Neuronal stem cell (in vitro differentiated cells): ENCODE measurements around the gene TMEM223.
"Not testable (repeated sequence)": the region's sequence is repeated elsewhere in the genome, so short reads cannot be mapped to it uniquely, and the experiment has no call there.

Experiments used
- DNase-seq: peaks from one replicate; pipeline ENCODE4 v3.0.0-alpha.2; 2013; ENCODE audit warnings: low spot score
- H2AFZ ChIP-seq: one replicate; pipeline ENCODE4 v1.6.1; 2013; ENCODE audit warnings: mild to moderate bottlenecking, low read length, inconsistent platforms
- H2AK5ac ChIP-seq: 2 replicates; pipeline ENCODE4 v1.6.1; 2013; ENCODE audit warnings: low read depth, mild to moderate bottlenecking, inconsistent platforms, low read length, moderate library complexity, mixed read lengths
- H2BK120ac ChIP-seq: 2 replicates; pipeline ENCODE4 v1.6.1; 2013; ENCODE audit warnings: low read depth, mild to moderate bottlenecking, inconsistent platforms, low read length, moderate library complexity, mixed read lengths
- H2BK12ac ChIP-seq: one replicate; pipeline ENCODE4 v1.6.1; 2013; ENCODE audit warnings: low read length, inconsistent platforms
- H2BK15ac ChIP-seq: 2 replicates; pipeline ENCODE4 v1.6.1; 2013; ENCODE audit warnings: mild to moderate bottlenecking, low read length, inconsistent platforms, mixed read lengths
- H2BK5ac ChIP-seq: one replicate; pipeline ENCODE4 v1.6.1; 2013; ENCODE audit warnings: inconsistent platforms, mild to moderate bottlenecking, low read length, moderate library complexity
- H3K14ac ChIP-seq: one replicate; pipeline ENCODE4 v1.6.1; 2013; ENCODE audit warnings: low read length, inconsistent platforms
- H3K18ac ChIP-seq: 2 replicates; pipeline ENCODE4 v1.6.1; 2013; ENCODE audit warnings: low read length, inconsistent platforms
- H3K23ac ChIP-seq: 2 replicates; pipeline ENCODE4 v1.6.1; 2013; ENCODE audit warnings: low read depth, mild to moderate bottlenecking, mixed read lengths, low read length, inconsistent platforms; ENCODE audit not compliant: poor library complexity
- H3K27ac ChIP-seq: replicated peaks from 3 replicates; pipeline ENCODE4 v1.5.1; 2013; ENCODE audit warnings: low read length, inconsistent platforms
- H3K27me3 ChIP-seq, 3 experiments: 2 replicates each; pipeline ENCODE4 v1.6.1; 2013; ENCODE audit warnings: low read length in 3 of 3, mild to moderate bottlenecking in 2 of 3, inconsistent platforms in 1 of 3, low read depth in 1 of 3, mixed read lengths in 1 of 3, moderate library complexity in 1 of 3; ENCODE audit not compliant: control insufficient read depth in 3 of 3, insufficient read depth in 3 of 3
- H3K36me3 ChIP-seq, 2 donors: replicated peaks in 1 of 2; 2 replicates each; pipeline ENCODE4 v1.6.1; 2013; ENCODE audit warnings: low read length in 2 of 2; ENCODE audit not compliant: control insufficient read depth in 2 of 2, insufficient read depth in 2 of 2
- H3K4ac ChIP-seq: 2 replicates; pipeline ENCODE4 v1.6.1; 2013; ENCODE audit warnings: inconsistent platforms, mild to moderate bottlenecking, low read length, moderate library complexity
- H3K4me1 ChIP-seq, 2 donors: 1 replicate in 1 of 2; 2 replicates in 1 of 2; pipeline ENCODE4 v1.6.1; 2013; ENCODE audit warnings: low read length in 2 of 2, low read depth in 1 of 2; ENCODE audit not compliant: control insufficient read depth in 2 of 2, insufficient read depth in 1 of 2
- H3K4me2 ChIP-seq: one replicate; pipeline ENCODE4 v1.6.1; 2013; ENCODE audit warnings: mild to moderate bottlenecking, low read length, inconsistent platforms; ENCODE audit not compliant: insufficient read depth, poor library complexity, severe bottlenecking
- H3K4me3 ChIP-seq, 2 donors: 2 replicates each; pipeline ENCODE4 v1.5.1; 2013; ENCODE audit warnings: low read length in 2 of 2, mild to moderate bottlenecking in 2 of 2, inconsistent platforms in 1 of 2, moderate library complexity in 1 of 2
- H3K79me1 ChIP-seq: one replicate; pipeline ENCODE4 v1.6.1; 2013; ENCODE audit warnings: low read depth, mild to moderate bottlenecking, inconsistent platforms, low read length, moderate library complexity
- H3K9ac ChIP-seq: one replicate; pipeline ENCODE4 v1.6.1; 2013; ENCODE audit warnings: mild to moderate bottlenecking, low read depth, low read length, inconsistent platforms; ENCODE audit not compliant: poor library complexity
- H3K9me3 ChIP-seq, 2 donors: replicated peaks in 1 of 2; 2 replicates each; pipeline versions ENCODE3 to v1.6.1; 2013; ENCODE audit warnings: low read length in 2 of 2, mild to moderate bottlenecking in 2 of 2, inconsistent platforms in 1 of 2, low read depth in 1 of 2, mixed read lengths in 1 of 2, moderate library complexity in 1 of 2; ENCODE audit not compliant: control insufficient read depth in 2 of 2, insufficient read depth in 1 of 2
- H4K8ac ChIP-seq: one replicate; pipeline ENCODE4 v1.6.1; 2013; ENCODE audit warnings: low read depth, mild to moderate bottlenecking, inconsistent platforms, low read length, moderate library complexity
- H4K91ac ChIP-seq: one replicate; pipeline ENCODE4 v1.6.1; 2013; ENCODE audit warnings: low read length, low read depth, mild to moderate bottlenecking, inconsistent platforms; ENCODE audit not compliant: poor library complexity
- WGBS, 2 donors: extraction: QIAGEN DNeasy Blood & Tissue Kit; methylation state at CpG; one replicate each; pipeline ENCODE4 v1.1.7; 2013; ENCODE audit warnings: missing lambda C conversion rate in 2 of 2, mixed read lengths in 1 of 2; ENCODE audit not compliant: insufficient read length in 2 of 2, insufficient replicate concordance in 1 of 2; ENCODE audit errors: extremely low coverage in 2 of 2; 5-methylcytosine and 5-hydroxymethylcytosine counted together

TMEM223 gene

GRCh38 chr11:62830904-62831519 is 39.2 kb upstream of the TMEM223 start:
- peak overlapping the region; percentile 54 for H4K8ac ChIP-seq
- peak overlapping the region; percentile 92 for H3K9ac ChIP-seq
- no peaks in the 10 kb centered on the region for H3K9me3 ChIP-seq
- peak overlapping the region; percentile 70 to 95 for H3K4me3 ChIP-seq
- H3K27me3 ChIP-seq = no peaks in the 10 kb centered on the region
- H2BK5ac ChIP-seq = peak overlapping the region; percentile 79
- peaks cover 28 to 54% of the 10 kb centered on the region in 2 donors for H3K36me3 ChIP-seq
- H3K14ac ChIP-seq = no peak overlapping the region
- DNase-seq = no peak
- H2AFZ ChIP-seq = peak overlapping the region; percentile 97
- no CpG with 5 or more reads among the region's 33 CpGs for WGBS, 2 donors
- H2BK12ac ChIP-seq = no peak overlapping the region
- peak overlapping the region; percentile 82 for H3K4me2 ChIP-seq
- peak overlapping the region; percentile 92 for H3K23ac ChIP-seq
- peak overlapping the region; percentile 98 for H3K18ac ChIP-seq
- H3K4me1 ChIP-seq = peaks cover 3 to 7% of the 10 kb centered on the region in 2 donors
- no peak overlapping the region for H2BK120ac ChIP-seq
- peak overlapping the region; percentile 93 for H3K27ac ChIP-seq
- H4K91ac ChIP-seq = no peak overlapping the region
- peaks cover 7% of the 10 kb centered on the region for H3K79me1 ChIP-seq
- no peak overlapping the region for H2BK15ac ChIP-seq
- no peak overlapping the region for H2AK5ac ChIP-seq
- H3K4ac ChIP-seq = peak overlapping the region; percentile 42

- not testable (repeated sequence) for H2BK15ac ChIP-seq, H3K9ac ChIP-seq
- WGBS, 2 donors = no CpG with 5 or more reads among the region's 8 CpGs
Measured at GRCh38 chr11:62828130-62828529, 36.3 kb upstream of the TMEM223 start.

GRCh38 chr11:62823677-62824076 is 31.9 kb upstream of the TMEM223 start:
- no CpG with 5 or more reads among the region's 3 CpGs for WGBS, 2 donors
- H3K79me1 ChIP-seq = no peaks in the 10 kb centered on the region
- no peaks in the 10 kb centered on the region for H3K4me1 ChIP-seq
- no peaks in the 10 kb centered on the region for H3K9me3 ChIP-seq
- H2BK12ac ChIP-seq = no peak overlapping the region
- H3K4me3 ChIP-seq = no peak overlapping the region
- H2AK5ac ChIP-seq = no peak overlapping the region
- no peak overlapping the region for H3K23ac ChIP-seq
- no peak overlapping the region for H3K18ac ChIP-seq
- H2BK120ac ChIP-seq = no peak overlapping the region
- no peak overlapping the region for H4K91ac ChIP-seq
- H3K36me3 ChIP-seq = peaks cover 36 to 83% of the 10 kb centered on the region in 2 donors
- no peak overlapping the region for H3K4ac ChIP-seq
- H3K27me3 ChIP-seq = no peaks in the 10 kb centered on the region
- DNase-seq = no peak
- no peak overlapping the region for H2BK5ac ChIP-seq
- H2BK15ac ChIP-seq = no peak overlapping the region
- H3K14ac ChIP-seq = no peak overlapping the region
- no peak overlapping the region for H3K27ac ChIP-seq
- no peak overlapping the region for H3K4me2 ChIP-seq
- no peak overlapping the region for H2AFZ ChIP-seq
- H4K8ac ChIP-seq = no peak overlapping the region
- H3K9ac ChIP-seq = no peak overlapping the region

More at GRCh38 chr11:62828130-62828529, 36.3 kb upstream of the TMEM223 start:
- not testable (repeated sequence) for H3K4me3 ChIP-seq, H2BK12ac ChIP-seq, H4K8ac ChIP-seq, H3K4me1 ChIP-seq, H3K4me2 ChIP-seq, H3K27me3 ChIP-seq, H2AFZ ChIP-seq, H3K14ac ChIP-seq, H4K91ac ChIP-seq, H3K18ac ChIP-seq, H3K4ac ChIP-seq, H3K79me1 ChIP-seq, H2BK120ac ChIP-seq, H2AK5ac ChIP-seq, H3K23ac ChIP-seq, H3K9me3 ChIP-seq, DNase-seq, H3K27ac ChIP-seq, H2BK5ac ChIP-seq
- H3K36me3 ChIP-seq = peaks cover 25 to 54% of the 10 kb centered on the region in 2 donors

GRCh38 chr11:62817129-62817528 is 25.3 kb upstream of the TMEM223 start:
- Histone ChIP-seq H3K4me1 (no peaks in the 10 kb centered on the region), H2BK120ac (no peak overlapping the region), H3K4me3 (no peak overlapping the region), H3K79me1 (no peaks in the 10 kb centered on the region), H2BK15ac (no peak overlapping the region), H3K4ac (no peak overlapping the region), H2AFZ (no peak overlapping the region), H3K36me3 (peaks cover 10 to 49% of the 10 kb centered on the region in 2 donors), H3K4me2 (no peak overlapping the region), H3K27ac (no peak overlapping the region), H2BK12ac (no peak overlapping the region), H4K8ac (no peak overlapping the region), H3K9me3 (no peaks in the 10 kb centered on the region), H3K23ac (no peak overlapping the region), H2BK5ac (no peak overlapping the region), H3K14ac (no peak overlapping the region), H2AK5ac (no peak overlapping the region), H4K91ac (no peak overlapping the region), H3K9ac (no peak overlapping the region), H3K18ac (no peak overlapping the region), H3K27me3 (no peaks in the 10 kb centered on the region)
- no peak for DNase-seq
- no CpG with 5 or more reads among the region's 4 CpGs for WGBS, 2 donors
